ENCODE results near the gene FAM47E.

DNA sequence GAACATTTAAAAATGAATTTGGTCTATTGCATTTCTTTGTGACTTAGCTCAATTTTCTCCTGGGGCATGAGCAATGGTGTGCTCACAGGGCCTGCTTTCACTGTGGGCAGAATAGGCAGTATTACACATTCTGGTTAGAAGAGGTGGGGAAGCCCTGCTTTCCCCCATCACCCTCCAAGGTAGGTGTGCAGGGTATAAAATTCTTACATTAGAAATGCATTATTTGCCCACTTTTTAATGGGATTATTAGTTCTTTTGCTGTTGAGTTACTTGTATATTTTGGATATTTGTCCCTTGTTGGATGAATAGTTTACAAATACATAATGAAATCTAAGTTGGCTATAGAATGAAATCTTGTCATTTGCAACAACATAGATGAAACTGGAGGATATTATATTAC, 46.7 kb downstream of the FAM47E start:
- TF ChIP-seq, protein P1, sequence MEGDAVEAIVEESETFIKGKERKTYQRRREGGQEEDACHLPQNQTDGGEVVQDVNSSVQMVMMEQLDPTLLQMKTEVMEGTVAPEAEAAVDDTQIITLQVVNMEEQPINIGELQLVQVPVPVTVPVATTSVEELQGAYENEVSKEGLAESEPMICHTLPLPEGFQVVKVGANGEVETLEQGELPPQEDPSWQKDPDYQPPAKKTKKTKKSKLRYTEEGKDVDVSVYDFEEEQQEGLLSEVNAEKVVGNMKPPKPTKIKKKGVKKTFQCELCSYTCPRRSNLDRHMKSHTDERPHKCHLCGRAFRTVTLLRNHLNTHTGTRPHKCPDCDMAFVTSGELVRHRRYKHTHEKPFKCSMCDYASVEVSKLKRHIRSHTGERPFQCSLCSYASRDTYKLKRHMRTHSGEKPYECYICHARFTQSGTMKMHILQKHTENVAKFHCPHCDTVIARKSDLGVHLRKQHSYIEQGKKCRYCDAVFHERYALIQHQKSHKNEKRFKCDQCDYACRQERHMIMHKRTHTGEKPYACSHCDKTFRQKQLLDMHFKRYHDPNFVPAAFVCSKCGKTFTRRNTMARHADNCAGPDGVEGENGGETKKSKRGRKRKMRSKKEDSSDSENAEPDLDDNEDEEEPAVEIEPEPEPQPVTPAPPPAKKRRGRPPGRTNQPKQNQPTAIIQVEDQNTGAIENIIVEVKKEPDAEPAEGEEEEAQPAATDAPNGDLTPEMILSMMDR (conservative IDR thresholded peaks at IDR 0.05): no peak
- TF ChIP-seq ZFX (IDR thresholded peaks at IDR 0.05): no peak

Data from C4-2B (cell line).